ENCODE results near the gene NPTX1.

Gene NPTX1

DNA sequence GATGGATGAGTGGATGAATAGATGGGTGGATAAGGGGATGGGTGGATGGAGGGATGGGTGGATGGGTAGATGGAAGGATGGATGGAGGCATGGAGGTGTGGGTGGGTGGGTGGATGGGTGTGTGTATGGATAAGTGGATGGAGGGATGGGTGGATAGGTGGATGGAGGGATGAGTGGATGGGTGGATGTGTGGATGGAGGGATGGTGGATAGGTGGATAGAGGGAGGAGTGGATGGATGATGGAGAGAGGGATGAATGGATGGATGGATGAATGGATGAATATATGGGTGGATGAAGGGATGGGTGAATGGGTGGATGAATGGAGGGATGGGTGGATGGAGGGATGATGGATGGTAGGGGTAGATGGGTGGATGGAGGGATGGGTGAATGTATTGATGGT is 27.5 kb upstream of the NPTX1 start:
- DNase-seq (ENCODE audit: low read depth) = no peak

DNA sequence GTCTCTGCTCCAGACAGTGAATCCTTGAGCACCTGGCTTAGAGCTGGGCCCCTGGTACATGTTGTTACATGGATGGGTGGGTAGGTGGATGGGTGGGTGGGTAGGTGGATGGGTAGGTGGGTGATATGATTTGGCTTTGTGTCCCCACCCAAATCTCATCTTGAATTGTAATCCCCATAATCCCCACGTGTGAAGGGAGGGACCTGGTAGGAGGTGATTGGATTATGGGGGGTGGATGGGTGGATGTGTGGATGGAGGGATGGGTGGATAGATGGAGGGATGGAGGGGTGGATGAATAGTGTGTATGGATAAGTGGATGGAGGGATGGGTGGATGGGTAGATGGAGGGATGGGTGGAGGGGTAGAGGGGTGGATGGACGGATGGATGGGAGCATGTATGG is 26.6 kb upstream of the NPTX1 start:
- DNase-seq (ENCODE audit: low read depth) = no peak

DNA sequence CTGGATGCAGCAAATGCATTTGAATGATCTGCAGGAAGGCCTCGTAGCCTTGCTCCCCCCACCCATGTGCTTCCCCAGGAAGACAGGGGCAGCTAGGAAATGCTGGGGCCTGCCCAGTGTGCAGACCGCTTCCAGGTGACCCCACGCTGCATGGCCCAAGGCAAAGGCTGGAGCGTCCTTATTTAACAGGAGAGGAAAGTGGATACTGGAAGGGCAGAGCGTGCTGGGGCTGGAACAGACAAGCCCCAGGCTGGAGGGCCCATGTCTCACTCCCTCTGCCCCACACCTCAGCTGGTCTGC is 26.1 kb upstream of the NPTX1 start:
- no peak for DNase-seq (ENCODE audit: low read depth)

DNA sequence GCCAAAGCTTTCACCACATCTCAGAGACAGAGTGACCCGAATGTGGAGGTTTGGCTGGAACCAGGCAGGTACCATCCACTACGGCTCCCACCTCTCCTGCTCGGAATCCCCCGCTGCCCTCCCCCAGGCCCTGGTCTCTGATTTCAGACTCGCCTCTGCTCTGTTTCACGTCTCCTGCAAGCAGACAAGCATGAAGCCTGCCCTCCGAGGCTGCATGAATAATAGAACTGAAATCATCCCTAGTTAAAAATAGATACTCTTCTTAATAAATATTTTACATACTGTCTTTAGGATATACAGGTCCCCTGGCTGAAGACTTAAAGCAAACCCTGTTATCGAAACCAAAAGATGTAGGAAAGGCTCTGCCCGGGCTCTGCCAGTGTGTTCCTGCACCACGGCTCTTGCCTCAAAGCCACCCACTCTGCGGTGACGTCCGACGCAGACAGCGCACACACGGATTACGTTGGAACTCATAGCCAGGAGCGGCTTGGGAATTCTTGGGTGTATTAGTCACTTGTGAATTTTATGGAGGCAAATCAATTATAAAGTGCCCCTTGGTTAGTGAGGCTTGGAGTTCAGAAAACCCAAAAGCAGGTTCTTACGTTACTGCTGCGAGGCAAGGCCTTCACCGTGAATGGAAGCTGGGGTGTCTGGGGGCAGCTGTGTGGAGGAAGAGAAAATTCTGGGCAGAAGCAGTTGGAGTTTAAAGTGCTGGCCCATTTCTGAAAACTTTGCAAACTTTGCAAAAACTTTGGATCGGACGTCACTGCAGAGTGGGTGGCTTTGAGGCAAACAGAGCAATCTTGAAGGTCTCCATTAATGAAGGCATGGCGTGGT is 25.6 kb upstream of the NPTX1 start:
- DNase-seq (ENCODE audit: low read depth) = no peak

DNA sequence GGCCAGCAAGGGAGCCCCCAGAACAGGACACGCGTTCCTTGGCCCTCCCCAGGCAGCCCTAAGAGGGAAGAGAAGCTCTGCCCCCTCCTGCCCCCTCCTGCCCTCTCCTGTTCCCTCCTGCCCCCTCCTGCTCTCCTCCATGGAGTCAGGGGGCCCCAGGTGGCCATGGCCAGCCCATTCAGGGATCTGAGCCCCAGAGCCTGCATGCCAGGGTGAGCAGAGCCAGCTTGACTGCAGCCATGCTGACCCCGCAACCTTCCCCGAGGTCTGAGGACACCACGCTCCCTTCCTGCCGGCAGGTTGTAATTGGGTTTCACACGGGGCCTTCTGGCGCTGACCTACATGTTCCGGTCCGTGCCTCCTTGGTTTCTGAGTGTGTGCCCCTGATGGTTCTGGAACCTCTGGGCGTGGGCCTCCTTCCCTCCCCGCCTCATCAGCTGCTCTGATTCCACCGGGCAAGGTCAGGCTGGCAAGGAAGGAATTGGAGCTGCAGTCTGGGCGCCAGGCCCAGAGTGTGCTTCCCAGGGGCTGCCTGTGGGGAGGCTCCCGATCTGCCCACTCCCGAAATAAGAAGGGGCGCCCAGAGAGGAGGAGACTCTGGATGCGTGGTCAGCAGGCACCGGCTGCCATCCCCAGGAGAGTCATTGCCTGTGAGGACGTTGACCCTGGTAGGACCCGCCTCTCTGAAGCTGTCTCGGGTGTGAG is 23.7 kb upstream of the NPTX1 start:
- DNase-seq (ENCODE audit: low read depth) = no peak

DNA sequence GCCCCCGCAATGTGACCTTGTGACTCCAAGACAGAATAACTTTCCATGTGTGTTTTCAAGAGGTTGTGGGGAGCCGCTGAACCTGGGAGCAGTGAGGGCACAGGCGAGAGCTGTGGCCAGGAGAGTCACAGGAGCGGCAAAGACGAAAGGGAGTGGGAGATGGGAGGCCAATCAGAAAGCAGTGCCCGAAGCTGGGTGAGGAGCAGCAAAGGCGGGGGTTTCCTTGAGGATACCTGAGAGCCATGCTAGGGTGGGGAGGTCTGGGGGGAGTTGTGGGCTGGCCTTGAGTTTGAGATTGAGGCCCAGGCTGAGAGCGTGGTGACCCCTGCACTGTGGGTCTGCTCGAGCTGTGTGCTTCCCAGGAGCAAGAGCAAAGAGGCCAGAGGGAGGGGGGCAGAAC is 23.2 kb upstream of the NPTX1 start:
- DNase-seq (ENCODE audit: low read depth) = no peak

DNA sequence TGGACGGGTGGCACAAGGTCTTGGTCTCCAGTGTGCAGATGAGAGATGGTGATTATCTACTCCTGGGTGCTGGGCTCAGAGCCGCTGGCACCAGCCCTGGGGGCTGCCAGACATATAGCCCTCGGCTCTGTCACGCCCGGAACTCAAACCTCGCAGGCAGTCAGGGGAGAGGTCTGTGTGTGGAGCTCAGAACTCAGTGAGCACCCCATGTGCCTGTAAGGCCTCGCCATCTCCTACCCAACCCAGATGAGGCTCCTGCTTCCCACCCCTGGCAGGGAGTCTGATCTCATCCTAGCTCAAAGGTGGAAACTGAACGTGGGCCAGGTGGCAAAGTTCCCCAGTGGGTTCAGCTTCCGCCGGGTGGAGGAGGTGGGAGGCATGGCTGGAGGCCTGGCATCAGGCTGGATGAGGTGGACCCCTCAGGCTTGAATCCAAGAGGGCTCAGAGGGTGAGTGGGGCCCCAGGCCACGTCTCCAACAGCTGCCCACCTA is 22.6 kb upstream of the NPTX1 start:
- DNase-seq (ENCODE audit: low read depth) = no peak

DNA sequence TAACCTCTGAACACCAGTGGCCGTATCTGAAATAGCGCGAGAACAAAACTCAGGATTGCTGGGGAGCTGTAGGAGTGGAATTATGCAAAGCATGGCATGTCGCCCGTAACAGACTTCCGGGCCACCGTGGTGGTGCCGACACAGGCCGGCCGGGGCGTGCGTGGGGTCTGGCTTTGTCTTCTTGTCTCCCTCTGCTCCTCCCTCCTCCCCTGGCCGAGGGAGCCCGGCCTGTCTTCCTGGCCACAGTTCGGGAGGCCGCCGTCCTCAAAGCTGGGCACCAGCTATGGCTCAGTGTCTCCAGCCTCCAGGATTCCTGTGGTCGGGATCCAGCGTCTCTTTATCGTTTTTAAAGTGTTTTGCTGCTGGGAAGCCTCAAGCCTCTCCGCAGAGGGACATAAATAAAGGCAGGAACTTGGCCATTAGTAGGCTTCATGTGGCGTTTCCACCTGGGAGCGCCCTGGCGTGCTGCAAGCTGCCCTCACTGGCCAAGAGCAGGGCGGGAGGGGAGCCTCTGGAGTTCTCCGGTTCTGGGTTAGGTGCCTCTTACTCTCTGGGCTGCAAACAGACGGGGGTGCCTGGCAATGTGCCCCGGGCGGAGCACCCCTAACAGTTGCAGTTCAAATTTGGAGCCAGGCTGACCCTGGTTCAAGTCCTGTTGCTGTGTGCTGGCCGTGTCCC is 22.0 kb upstream of the NPTX1 start:
- no peak for DNase-seq (ENCODE audit: low read depth)

DNA sequence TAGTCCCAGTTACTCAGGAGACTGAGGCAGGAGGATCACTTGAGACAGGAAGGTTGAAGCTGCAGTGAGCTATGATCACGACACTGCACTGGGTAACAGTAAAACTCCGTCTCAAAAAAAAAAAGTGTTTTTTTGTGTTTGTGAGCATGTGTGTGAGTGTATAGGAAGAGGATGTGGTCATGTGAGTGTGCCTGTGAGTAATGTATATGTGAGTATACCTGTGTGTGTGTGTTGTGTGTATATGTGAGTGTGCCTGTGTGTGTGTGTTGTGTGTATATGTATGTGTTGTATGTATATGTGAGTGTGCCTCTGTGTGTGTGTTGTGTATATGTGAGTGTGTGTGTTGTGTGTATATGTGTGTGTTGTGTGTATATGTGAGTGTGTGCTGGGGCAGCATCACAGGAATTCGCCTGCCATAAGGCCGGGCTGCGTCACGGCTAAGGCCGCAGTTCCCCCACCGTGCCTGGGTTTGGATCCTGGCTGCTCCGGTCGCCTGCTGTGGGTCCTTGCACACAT is 21.4 kb upstream of the NPTX1 start:
- DNase-seq (ENCODE audit: low read depth) = no peak

DNA sequence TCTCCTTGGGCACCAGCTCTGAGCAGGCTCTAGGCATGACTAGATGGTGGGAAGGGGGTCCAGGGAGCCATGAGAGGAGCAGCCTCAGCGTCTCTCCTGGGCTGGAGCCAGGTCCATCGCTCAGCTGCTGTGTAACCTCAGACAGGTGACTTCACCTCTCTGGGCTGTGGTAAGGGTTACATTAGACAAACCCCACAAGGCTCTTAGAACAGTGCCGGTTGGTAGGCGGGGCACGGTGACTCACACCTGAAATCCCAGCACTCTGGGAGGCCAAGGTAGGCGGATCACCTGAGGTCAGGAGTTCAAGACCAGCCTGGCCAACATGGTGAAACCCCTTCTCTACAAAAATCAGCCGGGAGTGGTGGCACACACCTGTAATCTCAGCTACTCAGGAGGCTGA is 18.1 kb upstream of the NPTX1 start:
- no peak for DNase-seq (ENCODE audit: low read depth)

DNA sequence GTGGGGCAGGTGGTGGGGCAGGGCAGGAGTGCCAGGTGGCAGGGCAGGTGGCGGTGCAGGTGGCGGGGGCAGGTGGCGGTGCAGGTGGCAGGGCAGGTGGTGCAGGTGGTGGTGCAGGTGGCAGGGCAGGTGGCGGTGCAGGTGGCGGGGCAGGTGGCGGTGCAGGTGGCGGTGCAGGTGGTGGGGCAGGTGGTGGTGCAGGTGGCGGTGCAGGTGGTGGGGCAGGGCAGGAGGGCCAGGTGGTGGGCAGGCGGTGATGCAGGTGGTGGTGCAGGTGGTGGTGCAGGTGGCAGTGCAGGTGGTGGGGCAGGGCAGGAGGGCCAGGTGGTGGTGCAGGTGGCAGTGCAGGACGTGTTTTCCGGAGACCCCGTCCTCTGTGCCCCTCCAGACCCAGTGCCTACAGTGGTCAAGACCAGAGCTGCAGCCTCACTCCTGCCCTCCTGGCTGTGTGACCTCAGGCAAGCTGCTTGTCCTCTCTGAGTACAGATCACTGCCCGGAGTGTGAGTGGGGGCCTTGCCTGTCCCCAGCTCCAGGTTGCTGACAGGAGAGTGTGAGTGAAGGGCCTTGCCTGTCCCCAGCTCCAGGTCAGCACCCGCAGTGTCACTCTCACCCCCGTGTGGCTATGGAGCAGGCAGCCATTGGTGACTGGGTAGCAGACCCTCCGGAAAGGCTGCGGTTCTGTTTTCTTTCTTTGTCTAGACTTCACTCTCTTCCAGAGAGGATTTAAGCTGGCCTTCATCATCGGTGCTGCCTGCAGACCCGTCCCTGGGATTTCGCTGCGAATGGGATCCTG is 16.1 kb upstream of the NPTX1 start:
- no peak for DNase-seq (ENCODE audit: low read depth)

DNA sequence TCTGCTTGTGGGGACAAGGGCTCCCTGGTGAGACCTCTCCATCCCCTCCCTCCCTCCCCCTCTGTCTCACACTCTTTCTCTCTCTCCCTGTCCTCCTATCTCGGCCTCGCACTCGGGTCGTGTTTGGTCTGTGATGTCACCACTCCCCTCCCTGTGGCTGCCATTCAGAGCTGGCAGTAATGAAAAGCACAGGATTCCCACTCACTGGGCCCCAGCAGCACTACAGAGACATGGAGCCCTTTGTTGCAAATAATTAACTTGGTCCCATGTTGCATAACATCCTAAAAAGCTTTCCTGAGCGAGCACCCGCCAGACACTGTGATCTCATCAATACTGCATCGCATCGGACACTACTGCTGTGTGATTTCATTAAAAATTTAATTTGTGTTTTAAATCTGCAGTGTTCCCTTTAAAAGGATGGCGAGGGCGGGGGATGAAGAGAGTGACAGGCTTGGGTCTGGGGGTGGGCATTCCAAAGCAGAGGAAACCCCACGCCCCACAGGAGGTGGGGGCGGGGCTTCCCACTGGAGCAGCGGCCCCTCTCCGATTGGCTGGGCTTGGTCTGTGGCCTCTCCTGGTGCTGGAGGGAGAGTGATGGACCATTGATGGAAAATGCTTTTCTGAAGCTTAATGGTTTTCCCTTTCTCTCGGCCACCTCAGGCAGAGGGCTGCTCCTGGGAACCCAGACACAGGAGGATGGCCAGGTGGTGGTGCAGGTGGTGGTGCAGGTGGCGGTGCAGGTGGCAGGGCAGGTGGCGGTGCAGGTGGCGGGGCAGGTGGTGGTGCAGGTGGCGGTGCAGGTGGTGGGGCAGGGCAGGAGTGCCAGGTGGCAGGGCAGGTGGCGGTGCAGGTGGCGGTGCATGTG is 15.3 kb upstream of the NPTX1 start:
- DNase-seq (ENCODE audit: low read depth) = no peak

DNA sequence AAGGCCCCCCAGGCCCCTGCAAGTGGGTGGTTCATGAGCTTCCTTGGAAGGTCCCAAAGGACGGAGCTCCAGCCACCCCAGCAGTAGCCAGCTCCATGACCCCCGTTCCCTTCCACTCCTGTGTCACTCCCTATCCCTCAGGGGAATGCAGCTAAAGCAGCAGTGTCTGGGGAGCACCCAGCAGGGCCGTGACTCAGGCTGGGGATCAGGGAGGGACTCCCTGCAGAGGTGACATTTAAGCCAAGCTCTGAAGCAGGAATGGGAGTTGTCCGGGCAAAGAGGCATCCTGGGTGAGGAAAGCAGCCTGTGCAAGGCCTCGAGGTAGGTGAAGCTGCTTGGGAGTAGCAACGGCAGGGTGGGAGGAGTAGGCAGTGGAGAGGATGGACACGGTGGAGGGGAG is 11.1 kb upstream of the NPTX1 start:
- no peak for DNase-seq (ENCODE audit: low read depth)

DNA sequence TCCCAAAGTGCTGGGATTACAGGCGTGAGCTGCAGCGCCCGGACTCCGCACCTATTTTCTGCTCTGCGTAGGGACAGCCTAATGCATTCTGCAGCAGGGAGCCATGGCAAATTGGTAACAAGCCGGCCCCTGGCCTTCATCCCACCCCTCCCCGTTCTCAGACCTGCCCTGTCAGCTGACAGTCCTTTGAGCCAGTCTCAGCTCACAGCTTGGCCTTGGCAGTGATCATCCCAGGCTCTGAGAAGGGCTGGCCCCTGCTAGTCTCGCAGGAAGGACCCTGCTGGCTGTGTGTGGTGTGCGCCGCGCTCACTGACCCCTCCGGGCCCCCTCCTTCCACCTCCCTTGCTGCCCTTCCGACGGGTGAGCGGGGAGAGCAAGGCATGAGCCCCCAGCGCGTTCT is 10.3 kb upstream of the NPTX1 start:
- DNase-seq (ENCODE audit: low read depth) = no peak

DNA sequence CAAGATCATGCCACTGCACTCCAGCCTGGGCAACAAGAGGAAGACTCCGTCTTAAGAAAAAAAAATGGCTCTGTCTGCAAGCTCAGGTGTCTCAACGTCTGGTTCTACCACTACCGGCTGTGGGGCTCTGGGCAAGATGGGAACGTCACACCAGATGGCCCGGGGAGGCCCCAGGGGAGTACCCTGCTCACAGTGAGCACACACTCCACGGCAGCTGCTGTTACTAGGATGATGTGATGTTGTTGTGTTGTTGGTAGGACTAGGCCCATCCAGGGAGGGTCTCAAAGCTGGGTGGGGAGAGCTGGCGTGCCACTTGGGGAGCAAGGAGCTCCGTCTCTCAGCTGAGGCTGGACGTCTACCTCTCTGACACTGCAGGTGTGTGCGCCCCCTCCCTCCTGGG is 9.4 kb upstream of the NPTX1 start:
- DNase-seq (ENCODE audit: low read depth) = no peak

DNA sequence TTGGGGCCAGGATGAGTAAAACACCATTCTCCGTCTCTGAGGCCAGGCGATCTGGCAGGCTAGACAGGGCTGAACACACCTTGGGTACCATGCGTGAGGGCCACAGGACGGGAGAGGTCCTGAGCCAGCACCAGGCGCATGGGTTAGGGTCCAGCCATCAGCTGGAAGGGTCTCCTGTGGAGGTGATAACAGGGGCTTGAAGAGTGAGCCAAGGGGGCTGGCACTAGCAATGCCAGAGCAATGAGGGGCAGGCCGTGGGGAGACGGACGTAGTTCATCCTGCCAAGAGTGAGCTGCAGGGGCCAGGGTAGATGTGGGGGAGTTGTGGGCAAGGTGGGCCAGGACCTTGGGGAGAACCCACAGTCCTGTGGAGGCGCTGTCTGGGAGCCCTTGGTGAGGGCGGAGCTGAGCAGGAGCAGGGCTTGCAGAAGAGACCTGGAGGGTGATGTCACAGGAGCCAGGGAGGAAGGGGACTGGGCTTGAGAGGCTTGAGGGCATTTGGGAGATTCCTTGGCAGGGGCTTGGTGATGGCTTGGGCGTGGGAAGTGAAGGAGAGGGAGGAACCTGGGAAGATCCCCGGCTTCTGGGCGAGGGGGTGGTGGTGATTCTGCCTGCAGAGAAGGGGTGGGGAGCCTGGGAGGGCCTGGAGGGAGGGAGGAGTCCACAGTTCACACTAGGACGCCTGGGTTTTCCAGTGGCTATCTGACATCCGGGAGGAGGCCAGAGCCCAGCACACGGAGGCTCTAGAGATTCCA is 6.3 kb upstream of the NPTX1 start:
- no peak for DNase-seq (ENCODE audit: low read depth)

DNA sequence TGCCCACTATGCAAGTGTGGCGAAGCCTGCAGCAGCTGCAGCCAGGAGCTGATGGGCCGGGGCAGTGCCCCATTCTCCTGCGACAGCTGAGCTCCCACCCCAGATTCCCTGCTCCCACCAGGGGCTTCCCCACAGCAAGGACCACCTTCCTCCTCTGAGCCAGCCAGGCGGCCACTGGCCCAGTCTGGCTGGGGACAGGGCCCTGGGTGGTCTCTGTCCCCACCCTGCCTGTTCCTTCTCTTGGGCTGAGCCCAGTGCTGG is 5.6 kb upstream of the NPTX1 start:
- DNase-seq (ENCODE audit: low read depth) = no peak

DNA sequence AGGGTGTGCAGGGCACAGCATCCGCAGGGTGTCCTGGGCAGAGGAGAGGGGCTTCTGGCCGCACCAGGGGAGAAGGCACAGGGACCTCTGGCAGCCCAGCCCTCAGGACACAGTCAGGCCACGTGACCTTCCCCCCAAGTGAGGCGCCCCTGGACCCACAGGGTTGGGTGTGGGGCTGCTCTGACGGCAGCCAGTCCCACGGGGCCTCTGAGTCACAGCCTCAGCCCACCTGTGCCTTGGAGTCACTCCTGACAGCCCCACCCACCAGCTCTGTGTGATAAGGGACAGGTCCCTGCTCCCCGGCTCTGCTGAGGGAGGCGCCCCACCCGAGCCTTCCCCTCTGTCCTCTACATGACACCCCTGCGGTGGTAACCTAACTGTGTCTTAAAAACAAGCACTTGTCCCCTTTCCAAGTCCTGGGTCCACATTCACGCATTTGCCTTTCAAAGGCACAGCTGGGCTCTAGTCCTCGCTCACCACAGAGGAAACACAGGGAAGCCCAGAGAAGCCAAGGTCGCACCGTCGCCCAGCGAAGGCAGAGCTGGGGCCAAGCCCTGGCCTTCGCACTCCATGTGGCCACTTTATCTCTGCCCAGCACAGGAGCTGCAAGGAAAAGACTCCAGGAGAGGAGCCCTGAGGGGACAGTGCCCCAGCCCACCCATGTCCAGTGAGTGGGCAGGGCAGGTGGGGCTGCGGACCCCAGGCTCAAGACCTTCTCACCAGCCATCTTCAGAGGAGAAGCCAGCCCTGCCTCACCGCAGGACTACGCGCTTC is 5.1 kb upstream of the NPTX1 start:
- no peak for DNase-seq (ENCODE audit: low read depth)

DNA sequence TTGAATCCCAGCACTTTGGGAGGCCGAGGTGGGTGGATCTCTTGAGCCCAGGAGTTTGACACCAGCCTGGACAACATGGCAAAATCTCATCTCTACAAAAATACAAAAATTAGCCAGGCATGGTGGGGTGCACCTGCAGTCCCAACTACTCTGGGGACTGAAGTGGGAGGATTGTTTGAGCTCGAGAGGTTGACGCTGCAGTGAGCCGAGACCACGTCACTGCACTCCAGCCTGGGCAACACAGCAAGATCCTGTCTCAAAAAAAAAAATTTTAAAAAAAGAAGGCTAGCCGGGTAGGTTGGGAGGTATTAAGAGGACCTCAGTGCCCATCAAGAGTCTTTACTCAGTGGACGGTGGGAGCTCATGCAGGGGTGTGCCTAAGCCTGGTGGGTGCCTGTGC is 3.8 kb upstream of the NPTX1 start:
- no peak for DNase-seq (ENCODE audit: low read depth)

DNA sequence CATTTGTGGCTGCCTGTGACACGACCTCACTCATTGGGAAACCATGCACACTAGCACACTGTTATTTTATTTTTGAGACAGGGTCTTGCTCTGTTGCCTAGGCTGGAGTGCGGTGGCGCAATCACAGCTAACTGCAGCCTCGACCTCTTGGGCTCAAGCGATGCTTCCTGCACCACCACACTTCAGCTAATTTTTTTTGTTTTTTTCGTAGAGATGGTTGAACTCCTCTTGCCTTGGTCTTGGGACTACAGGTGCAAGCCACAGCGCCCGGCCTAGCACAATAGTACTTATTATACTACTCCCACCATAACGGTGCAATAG is 2.8 kb upstream of the NPTX1 start:
- DNase-seq (ENCODE audit: low read depth) = no peak
